Hepatocyte (in vitro differentiated cells): ENCODE data around the gene IL6. TPM values are rescaled to one million over a fixed set of nuclear protein-coding genes. Genes with fewer than 3 reads are reported as not detected.

ENCODE experiments used
- DNase-seq: peaks from one replicate; pipeline ENCODE4 v3.0.0-alpha.2; 2016; ENCODE audit warnings: low spot score
- H2AFZ ChIP-seq: fragments of 200-600 bp; sonication (generic); 2 replicates; pipeline ENCODE4 v1.6.0; 2016; ENCODE audit warnings: antibody characterized with exemption, mild to moderate bottlenecking
- H3K27ac ChIP-seq: fragments of 200-600 bp; sonication (generic); 2 replicates; pipeline ENCODE4 v1.5.1; 2016; ENCODE audit warnings: mild to moderate bottlenecking
- H3K27me3 ChIP-seq: fragments of 200-600 bp; sonication (generic); 2 replicates; pipeline ENCODE4 v1.6.1; 2016
- H3K36me3 ChIP-seq: fragments of 200-600 bp; sonication (generic); replicated peaks from 2 replicates; pipeline ENCODE4 v1.5.1; 2016; ENCODE audit warnings: low read depth; ENCODE audit not compliant: insufficient read depth
- H3K4me1 ChIP-seq: fragments of 200-600 bp; sonication (generic); 2 replicates; pipeline ENCODE4 v1.5.1; 2016; ENCODE audit warnings: mild to moderate bottlenecking, moderate library complexity; ENCODE audit not compliant: insufficient read depth
- H3K4me2 ChIP-seq: fragments of 200-600 bp; sonication (generic); 2 replicates; pipeline ENCODE4 v1.6.0; 2016
- H3K4me3 ChIP-seq: fragments of 200-600 bp; sonication (generic); 2 replicates; pipeline ENCODE4 v1.5.1; 2016; ENCODE audit warnings: mild to moderate bottlenecking
- H3K79me2 ChIP-seq: fragments of 200-600 bp; sonication (generic); 2 replicates; pipeline ENCODE4 v1.6.0; 2017; ENCODE audit warnings: mild to moderate bottlenecking
- H3K9me2 ChIP-seq: fragments of 200-600 bp; sonication (generic); replicated peaks from 2 replicates; pipeline ENCODE4 v1.6.0; 2017; ENCODE audit warnings: mild to moderate bottlenecking; ENCODE audit not compliant: insufficient read depth
- H3K9me3 ChIP-seq: fragments of 200-600 bp; sonication (generic); 2 replicates; pipeline ENCODE4 v1.5.1; 2016; ENCODE audit warnings: low read depth, mild to moderate bottlenecking
- H4K20me1 ChIP-seq: fragments of 200-600 bp; sonication (generic); 2 replicates; pipeline ENCODE4 v1.6.0; 2016; ENCODE audit warnings: mild to moderate bottlenecking; ENCODE audit not compliant: insufficient read depth, poor library complexity, severe bottlenecking
- CTCF ChIP-seq: fragments of 200-600 bp; sonication (generic); IDR thresholded peaks from 2 replicates; pipeline ENCODE4 v1.5.1; 2016; ENCODE audit warnings: antibody characterized with exemption, mild to moderate bottlenecking; ENCODE audit not compliant: poor library complexity
- EZH2 ChIP-seq: fragments of 200-600 bp; sonication (generic); IDR thresholded peaks from 2 replicates; pipeline ENCODE4 v1.6.1; 2016; ENCODE audit warnings: antibody characterized with exemption, mild to moderate bottlenecking, borderline replicate concordance
- EZH2phosphoT487 ChIP-seq: fragments of 200-600 bp; sonication (generic); IDR thresholded peaks from one replicate; pipeline ENCODE4 v1.6.1; 2018; ENCODE audit warnings: antibody characterized with exemption, mild to moderate bottlenecking, low read depth, moderate library complexity; ENCODE audit not compliant: unreplicated experiment, severe bottlenecking
- WGBS: methylation state at CpG from one replicate; pipeline ENCODE4 v1.1.6; 2016; ENCODE audit warnings: low lambda C conversion rate; ENCODE audit errors: missing lambda C conversion rate; 5-methylcytosine and 5-hydroxymethylcytosine counted together
- polyA plus RNA-seq: library from polyadenylated mRNA; unstranded; fragments of >200 nt; fragmentation: Nextera tagmentation; extraction: Ambion mirVana; gene quantifications from 2 replicates; pipeline ENCODE4 v1.2.1, GENCODE V29; 2016
- total RNA-seq: library from RNA; depleted of rRNA; stranded (reverse); fragments of >200 nt; gene quantifications from 2 replicates; pipeline ENCODE4 v1.2.3, GENCODE V29; 2014

The IL6 gene
- total and polyA plus RNA-seq, 2 experiments from 2014 or later, result 3.4 to 4.3 TPM

DNA sequence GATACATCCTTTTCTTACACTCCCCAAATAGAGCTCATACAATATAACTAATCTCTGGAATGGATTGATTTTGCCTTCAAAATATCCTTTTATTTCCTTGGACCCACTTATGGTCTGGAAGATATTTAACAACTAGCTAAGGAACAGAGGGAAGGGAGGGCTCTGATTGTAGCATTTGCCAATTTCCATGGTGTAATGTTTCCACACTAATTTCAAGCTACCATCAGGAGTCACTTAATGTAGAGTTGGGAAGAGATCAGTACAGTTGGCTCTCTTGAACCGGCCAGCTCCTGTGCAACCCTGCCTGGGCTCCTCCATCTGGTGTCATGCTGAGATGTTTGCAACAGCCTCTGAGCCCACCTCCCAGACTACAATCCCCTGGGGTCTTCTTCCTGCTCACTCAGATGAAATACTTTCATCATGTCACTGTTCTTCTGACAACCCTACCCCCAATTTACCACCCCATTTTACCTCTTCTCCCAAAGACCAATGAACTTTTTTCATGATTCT, 8.0 kb upstream of the IL6 start:
- Histone ChIP-seq H3K4me3 (no peak overlapping the region), H3K36me3 (no peaks in the 10 kb centered on the region), H4K20me1 (no peaks in the 10 kb centered on the region), H2AFZ (no peak overlapping the region), H3K4me1 (no peaks in the 10 kb centered on the region), H3K27ac (no peak overlapping the region), H3K4me2 (no peak overlapping the region), H3K9me3 (no peaks in the 10 kb centered on the region), H3K79me2 (no peaks in the 10 kb centered on the region), H3K9me2 (peaks cover 2% of the 10 kb centered on the region), H3K27me3 (no peaks in the 10 kb centered on the region)
- DNase-seq, result no peak
- 0% methylated on average over 1 of the region's 1 CpG for WGBS
- TF ChIP-seq EZH2 (no peak), CTCF (no peak), EZH2phosphoT487 (no peak)

- no peak for DNase-seq
- TF ChIP-seq CTCF (no peak), EZH2phosphoT487 (no peak), EZH2 (no peak)
- Histone ChIP-seq H3K36me3 (no peaks in the 10 kb centered on the region), H3K27me3 (no peaks in the 10 kb centered on the region), H3K9me2 (peaks cover 2% of the 10 kb centered on the region), H3K27ac (no peak overlapping the region), H3K4me3 (no peak overlapping the region), H3K79me2 (no peaks in the 10 kb centered on the region), H2AFZ (no peak overlapping the region), H3K9me3 (no peaks in the 10 kb centered on the region), H4K20me1 (no peaks in the 10 kb centered on the region), H3K4me1 (peaks cover 5% of the 10 kb centered on the region), H3K4me2 (no peak overlapping the region)
- 70% methylated on average over 3 of the region's 3 CpGs for WGBS
Measured at GRCh38 chr7:22720791-22721786, 5.9 kb upstream of the IL6 start.

- no peaks in the 10 kb centered on the region for H3K79me2 ChIP-seq
- DNase-seq, result no peak
- no peak for TF ChIP-seq EZH2
- no peak for TF ChIP-seq CTCF
- H3K4me2 ChIP-seq, result no peak overlapping the region
- peaks cover 9% of the 10 kb centered on the region for H3K4me1 ChIP-seq
- no peak overlapping the region for H3K4me3 ChIP-seq
- no peaks in the 10 kb centered on the region for H3K36me3 ChIP-seq
- H2AFZ ChIP-seq, result no peak overlapping the region
- no peak overlapping the region for H3K27ac ChIP-seq
- H3K9me2 ChIP-seq, result peaks cover 2% of the 10 kb centered on the region
- 99% methylated on average over 6 of the region's 6 CpGs for WGBS
- H4K20me1 ChIP-seq, result no peaks in the 10 kb centered on the region
- H3K27me3 ChIP-seq, result no peaks in the 10 kb centered on the region
- no peaks in the 10 kb centered on the region for H3K9me3 ChIP-seq
Measured at GRCh38 chr7:22722536-22723180, 4.3 kb upstream of the IL6 start.
